GM18519 (cell line): ENCODE data around the gene SGPL1.
"Not testable (repeated sequence)": the region's sequence is repeated elsewhere in the genome, so short reads cannot be mapped to it uniquely, and the experiment has no call there.

Experiments used
- ATAC-seq: cut with Tn5 transposase; IDR thresholded peaks from one replicate; pipeline ENCODE4 v1.9.1; 2021; ENCODE audit warnings: mild to moderate bottlenecking, moderate library complexity; ENCODE audit not compliant: unreplicated experiment, low FRiP score

Gene SGPL1

DNA sequence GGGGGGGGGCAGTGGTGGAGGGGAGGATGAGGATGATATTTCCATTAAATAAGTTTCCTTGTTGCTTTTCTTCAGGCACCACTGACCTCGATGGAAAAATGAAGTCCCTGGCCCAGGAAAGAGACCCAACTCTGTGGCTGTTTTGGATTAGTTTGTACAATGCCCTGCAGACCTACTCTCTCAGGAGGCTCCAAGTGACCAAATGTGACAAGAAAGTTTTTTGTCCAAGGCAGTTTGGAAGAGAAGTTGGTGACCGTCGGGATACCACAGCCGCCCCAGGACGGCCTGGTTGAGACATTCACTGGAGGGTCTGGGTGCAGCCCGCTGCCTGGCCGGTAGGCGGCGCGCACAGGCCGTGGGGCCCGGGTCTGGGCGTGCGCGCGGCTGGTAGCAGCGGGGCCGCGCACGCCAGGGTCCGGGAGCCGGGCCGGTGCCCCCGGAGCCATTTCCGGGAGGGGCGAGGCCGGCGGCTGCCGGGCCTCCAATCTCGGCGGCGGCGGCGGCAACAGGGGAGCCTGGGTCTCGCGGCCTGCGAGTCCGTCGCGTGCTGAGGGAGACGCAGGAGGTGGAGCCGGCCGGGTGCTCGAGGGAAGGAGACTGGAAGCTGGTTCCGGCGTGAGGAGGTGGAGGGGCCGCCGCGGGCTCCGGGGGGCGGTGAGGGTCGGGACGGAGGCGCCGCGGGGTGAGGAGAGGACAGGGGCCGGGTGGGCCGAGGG, at the start of gene SGPL1:
TSS of gene SGPL1 (plus strand) at position 445 of the 716 bp plus-strand sequence. CDS start 906 bp downstream, outside the sequence.
- peak; percentile 68 for ATAC-seq

DNA sequence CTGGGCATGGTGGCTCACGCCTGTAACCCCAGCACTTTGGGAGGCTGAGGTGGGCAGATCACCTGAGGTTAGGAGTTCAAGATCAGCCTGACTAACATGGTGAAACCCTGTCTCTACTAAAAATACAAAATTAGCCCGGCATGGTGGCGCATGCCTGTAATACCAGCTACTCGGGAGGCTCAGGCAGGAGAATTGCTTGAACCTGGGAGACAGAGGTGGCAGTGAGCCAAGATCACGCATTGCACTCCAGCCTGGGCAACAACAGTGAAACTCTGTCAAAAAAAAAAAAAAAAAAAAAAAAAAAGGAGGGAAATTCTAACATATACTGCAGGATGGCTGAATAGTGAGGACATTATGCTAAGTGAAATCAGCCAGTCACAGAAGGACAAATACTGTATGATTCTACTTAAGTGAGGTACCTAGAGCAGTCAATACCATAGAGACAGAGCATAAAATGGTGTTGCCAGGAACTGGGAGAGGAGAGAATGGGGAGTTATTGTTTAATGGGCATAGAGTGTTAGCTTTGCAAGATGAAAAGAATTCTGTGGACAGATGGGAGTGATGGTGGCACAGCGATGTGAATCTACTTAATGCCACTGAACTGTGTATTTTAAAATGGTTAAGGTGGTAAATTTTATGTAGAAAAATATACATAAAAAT, 47.6 kb upstream of the SGPL1 start:
- not testable (repeated sequence) for ATAC-seq

DNA sequence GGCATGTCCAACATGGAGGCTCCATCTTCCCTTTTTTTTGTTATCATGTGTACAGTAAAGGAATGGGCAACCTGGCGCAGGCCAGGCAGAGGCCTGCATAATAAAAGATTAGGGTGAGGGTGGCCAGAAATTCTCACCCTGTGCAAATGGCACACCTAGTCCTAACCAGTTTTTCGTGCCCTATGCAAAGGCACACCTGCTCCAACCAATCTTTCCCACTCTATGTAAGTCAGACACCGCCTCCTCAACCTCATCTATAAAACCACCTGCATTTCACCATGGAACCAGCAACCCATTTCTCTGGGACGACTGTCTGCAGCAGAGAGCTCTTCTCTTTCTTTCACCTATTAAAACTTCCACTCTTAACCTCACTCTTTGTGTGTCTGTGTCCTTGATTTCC, 46.6 kb upstream of the SGPL1 start:
- ATAC-seq = no peak

DNA sequence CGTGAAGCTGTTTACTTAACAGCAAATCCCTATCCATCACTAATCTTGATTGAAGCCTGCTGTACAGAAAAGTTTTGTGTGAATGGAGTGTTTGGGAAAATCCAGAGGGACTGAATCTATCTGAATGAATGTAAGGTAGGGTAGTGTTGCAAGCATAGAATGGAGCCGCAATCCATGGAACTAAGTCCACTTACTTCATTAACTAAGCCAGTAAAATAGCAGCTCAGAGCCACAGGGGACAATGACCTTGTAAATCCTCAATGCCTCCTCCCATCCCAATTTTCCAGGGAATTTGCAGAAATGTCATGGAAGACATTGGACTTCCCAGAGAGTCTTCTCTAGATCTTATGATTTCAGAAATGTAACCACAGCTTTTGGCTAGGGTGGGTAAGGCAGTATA, 45.7 kb upstream of the SGPL1 start:
- ATAC-seq = no peak

DNA sequence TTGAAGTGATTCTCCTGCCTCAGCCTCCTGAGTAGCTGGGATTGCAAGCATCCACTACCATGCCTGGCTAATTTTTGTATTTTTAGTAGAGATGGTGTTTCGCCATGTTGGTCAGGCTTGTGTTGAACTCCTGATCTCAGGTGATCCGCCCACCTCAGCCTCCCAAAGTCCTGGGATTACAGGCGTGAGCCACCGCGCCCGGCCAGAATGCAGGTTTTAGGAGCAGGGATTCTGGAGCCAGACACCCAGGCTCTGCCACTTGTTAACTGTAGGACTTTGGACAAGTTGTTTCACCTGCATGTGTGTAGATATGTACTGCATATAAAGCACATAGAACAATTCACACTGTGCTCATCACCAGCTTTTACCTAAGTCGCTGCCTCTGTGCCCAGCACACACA, 45.2 kb upstream of the SGPL1 start:
- ATAC-seq = not testable (repeated sequence)

DNA sequence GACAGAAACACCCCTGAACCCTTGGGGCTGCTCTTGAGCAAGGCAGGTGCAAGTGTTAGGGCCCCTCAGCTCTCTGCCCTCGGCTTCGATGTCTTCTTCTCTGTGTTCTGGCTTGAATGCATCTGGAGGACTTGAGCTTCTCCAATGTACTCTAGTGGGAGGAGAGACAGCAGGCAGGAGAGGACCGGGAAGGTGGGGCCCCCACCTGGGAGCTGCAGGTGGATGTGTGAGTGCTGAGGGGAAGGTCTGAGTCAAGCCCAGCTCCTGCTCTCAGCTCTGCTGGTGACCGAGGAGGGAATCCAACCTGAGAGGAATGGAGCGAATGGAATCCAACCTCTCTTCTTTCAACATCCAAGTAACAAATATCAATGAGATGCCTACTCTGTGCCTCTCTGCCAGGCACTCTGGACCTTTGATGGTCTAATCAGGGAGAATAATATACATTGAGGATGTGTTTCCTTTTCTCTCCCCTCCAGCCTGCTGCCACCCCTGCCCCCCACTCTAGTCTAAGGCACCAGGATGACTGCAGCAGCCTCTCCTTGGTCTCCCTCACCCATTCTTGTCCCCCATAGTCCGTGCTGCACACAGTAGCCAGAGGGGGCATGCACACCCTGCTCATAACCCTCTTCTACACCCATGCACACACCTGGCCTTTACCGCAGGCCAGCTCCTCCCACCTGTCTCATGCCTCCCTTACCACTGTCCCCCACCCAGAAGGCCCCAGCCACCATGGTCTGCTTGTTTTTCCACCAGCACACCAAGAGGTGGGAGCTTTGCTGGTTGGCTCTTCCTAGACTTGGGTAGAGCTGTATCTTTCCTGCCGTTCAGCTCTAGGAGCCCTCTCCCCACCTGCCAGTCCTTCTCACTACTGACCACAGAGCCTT, 44.2 kb upstream of the SGPL1 start:
- ATAC-seq = no peak

GRCh38 chr10:70772627-70773026, 43.1 kb upstream of the SGPL1 start:
- no peak for ATAC-seq

- ATAC-seq = no peak
Measured at GRCh38 chr10:70773461-70773860, 42.3 kb upstream of the SGPL1 start.

- no peak for ATAC-seq
Measured at GRCh38 chr10:70773965-70774809, 41.6 kb upstream of the SGPL1 start.

GRCh38 chr10:70774810-70775678, 40.7 kb upstream of the SGPL1 start:
- ATAC-seq = no peak

DNA sequence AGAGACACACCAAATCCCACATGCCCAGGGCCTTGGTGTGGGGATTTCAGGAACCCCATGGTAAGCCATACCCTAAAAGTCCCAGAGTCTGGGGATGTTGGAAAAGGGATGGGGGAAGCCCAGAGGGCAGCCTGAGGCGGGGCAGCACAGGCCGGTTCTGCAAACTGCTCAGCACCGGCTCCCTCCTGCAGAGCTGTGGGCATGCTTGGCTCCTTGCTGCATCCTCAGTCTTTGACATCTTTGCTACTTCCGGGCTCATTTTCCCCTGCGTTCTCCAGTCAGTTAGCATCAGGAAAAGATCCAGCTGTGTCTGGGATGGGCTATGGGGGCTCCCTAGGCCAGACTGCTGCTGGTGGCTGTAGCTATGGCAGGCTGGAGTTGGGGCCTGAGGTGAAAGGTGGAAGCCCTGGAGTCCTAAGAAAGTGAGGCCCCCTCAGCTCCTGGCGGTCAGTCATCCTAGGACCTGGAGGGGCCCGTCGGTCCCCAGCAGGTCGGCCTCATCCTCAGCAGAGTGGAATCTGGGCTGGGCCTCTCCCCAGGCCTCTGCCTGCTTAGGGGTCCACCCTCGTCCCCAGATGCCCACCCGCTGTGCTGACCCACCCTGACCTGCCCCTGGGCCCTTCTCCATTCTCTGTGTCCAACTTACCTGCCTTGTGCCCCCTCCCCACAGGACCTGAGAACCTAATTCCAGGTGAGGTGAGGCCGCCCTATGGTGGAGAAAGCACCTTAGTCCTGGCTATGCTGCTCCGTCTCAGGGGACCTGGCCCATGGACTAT, 39.9 kb upstream of the SGPL1 start:
- no peak for ATAC-seq

GRCh38 chr10:70776455-70777005, 39.2 kb upstream of the SGPL1 start:
- no peak for ATAC-seq

DNA sequence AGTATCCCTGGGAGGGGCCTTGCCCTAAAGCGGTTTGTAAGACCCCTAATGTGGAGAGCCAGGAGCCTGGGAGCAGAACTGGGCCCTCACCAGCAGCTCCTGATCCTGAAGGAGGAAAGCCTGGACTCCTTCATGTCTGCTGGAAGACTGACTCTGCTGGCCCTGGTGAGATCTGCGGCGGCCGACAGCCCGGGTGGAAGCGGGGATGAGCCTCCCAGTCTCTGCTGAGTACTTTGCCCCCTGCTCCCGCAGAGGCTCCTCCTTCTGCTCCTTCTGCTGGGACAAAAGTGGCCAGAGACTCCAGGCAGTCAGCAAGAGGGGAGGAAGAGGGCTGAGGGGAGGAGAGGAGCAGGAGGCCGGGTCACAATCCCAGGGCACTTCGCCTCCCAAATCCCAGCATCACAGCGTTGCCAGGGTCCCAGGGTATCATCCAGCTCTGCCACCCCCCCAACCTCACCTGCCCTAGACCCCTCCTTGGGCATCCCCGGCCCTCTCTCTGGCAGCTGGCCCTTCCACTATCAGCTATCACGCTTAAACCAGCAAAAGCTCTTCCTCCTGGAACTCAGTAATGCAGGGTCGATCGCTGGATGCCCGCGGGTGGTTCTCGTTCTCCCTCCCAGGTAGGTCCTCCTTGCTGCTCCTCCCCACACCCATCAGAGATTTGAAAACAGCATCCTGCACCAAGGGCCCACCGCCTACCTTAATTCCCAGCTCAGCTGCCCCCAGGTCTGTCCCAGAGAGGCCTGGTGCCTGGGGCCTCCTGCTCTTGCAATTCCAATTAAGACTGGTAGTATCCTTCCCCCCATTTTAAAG, 38.5 kb upstream of the SGPL1 start:
- no peak for ATAC-seq

- ATAC-seq = no peak
Measured at GRCh38 chr10:70778267-70778924, 37.4 kb upstream of the SGPL1 start.

GRCh38 chr10:70779088-70779487, 36.7 kb upstream of the SGPL1 start:
- no peak for ATAC-seq

- ATAC-seq = no peak
Measured at GRCh38 chr10:70779511-70780369, 36.0 kb upstream of the SGPL1 start.
